HG02759 (cell line): Measurements from ENCODE around the gene USP10.

ENCODE experiments used
- ATAC-seq: cut with Tn5 transposase; IDR thresholded peaks from one replicate; pipeline ENCODE4 v1.9.1; 2021; ENCODE audit warnings: mild to moderate bottlenecking, moderate library complexity; ENCODE audit not compliant: unreplicated experiment

Gene USP10

GRCh38 chr16:84749072-84749471, 49.3 kb downstream of the USP10 start:
- no peak for ATAC-seq

- ATAC-seq: no peak
These were observed 50.0 kb downstream of the USP10 start for GRCh38 chr16:84749815-84750214.

GRCh38 chr16:84750575-84750974, 50.8 kb downstream of the USP10 start:
- ATAC-seq: no peak

- no peak for ATAC-seq
These were observed 51.4 kb downstream of the USP10 start for GRCh38 chr16:84751241-84751640.

GRCh38 chr16:84751947-84752346, 52.1 kb downstream of the USP10 start:
- ATAC-seq: peak; percentile 57

GRCh38 chr16:84752600-84752999, 52.8 kb downstream of the USP10 start:
- ATAC-seq: no peak

GRCh38 chr16:84753412-84754326, 53.9 kb downstream of the USP10 start:
- no peak for ATAC-seq

GRCh38 chr16:84754353-84754856, 54.6 kb downstream of the USP10 start:
- peak; percentile 53 for ATAC-seq

- no peak for ATAC-seq
These were observed 55.3 kb downstream of the USP10 start for GRCh38 chr16:84754956-84755672.

GRCh38 chr16:84756830-84757229, 57.0 kb downstream of the USP10 start:
- no peak for ATAC-seq

GRCh38 chr16:84758627-84759026, 58.8 kb downstream of the USP10 start:
- no peak for ATAC-seq

- no peak for ATAC-seq
These were observed 59.3 kb downstream of the USP10 start for GRCh38 chr16:84759061-84759460.

GRCh38 chr16:84759906-84760305, 60.1 kb downstream of the USP10 start:
- no peak for ATAC-seq

GRCh38 chr16:84761448-84762368, 61.9 kb downstream of the USP10 start:
- no peak for ATAC-seq

- ATAC-seq: no peak
These were observed 63.4 kb downstream of the USP10 start for GRCh38 chr16:84763164-84763563.

GRCh38 chr16:84763629-84764028, 63.8 kb downstream of the USP10 start:
- ATAC-seq: no peak

GRCh38 chr16:84764970-84765369, 65.2 kb downstream of the USP10 start:
- ATAC-seq: no peak

GRCh38 chr16:84765616-84766580, 66.1 kb downstream of the USP10 start:
- no peak for ATAC-seq

- no peak for ATAC-seq
These were observed 67.4 kb downstream of the USP10 start for GRCh38 chr16:84766978-84767773.
